ENCODE measurements around the gene NARS2. TPM values are rescaled to one million over a fixed set of nuclear protein-coding genes. Genes with fewer than 3 reads are reported as not detected.

The NARS2 gene
- total RNA-seq, 4 donors from 2014 or later = 6.4 to 15.1 (median 10.4) TPM

DNA sequence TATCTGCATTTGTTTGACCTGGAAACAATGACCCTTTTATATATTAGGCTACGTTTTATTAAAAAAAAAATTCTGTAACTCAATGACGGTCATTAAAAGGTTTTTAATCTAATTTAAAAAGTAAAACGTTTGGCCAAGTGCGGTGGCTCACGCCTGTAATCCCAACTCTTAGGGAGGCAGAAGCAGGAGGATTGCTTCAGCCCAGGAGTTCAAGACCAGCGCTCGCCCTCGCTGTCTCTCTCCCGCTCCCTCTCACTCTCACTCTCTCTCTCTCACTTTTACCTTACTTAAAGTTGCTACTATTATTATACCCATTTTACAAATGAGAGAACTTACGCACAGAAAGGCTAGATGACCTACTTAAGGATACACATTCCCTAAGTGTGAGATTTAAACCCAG lies 814 bp upstream of the NARS2 start:
- in situ Hi-C loops (cut with MboI; ENCODE audit: low pct_ligation_motif_present in 1 of 4, low pct_unique_long_range_greater_than_20kb in 1 of 4, low sequenced_read_pairs in 3 of 4) = no loop called here
- 50 to 65% methylated on average over 9 to 10 of the region's 10 CpGs for WGBS, 2 donors (ENCODE audit: low coverage in 1 of 2)

DNA sequence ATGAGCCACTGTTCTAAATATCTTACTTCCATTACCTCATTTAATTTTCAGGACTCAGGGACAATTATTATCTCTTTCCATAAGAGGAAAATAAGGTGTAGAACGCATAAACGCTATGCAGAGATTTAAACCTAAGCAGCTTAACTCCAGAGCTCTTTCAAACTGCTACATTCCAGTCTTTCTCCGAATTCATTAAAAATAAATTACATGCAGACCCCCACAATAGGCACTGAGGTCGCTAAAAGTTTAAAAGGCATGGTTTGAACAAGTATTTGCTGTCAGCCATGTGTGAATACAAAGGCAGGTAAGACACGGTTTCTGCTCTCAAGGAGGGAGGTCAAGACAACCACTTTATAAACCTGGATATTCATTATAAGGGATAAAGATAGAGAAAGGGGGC lies 983 bp downstream of the NARS2 start:
- Histone ChIP-seq H3K4me3 (peak overlapping the region; percentile 53 to 91 (median 66)), H3K27ac (peak overlapping the region in 3 of 4 donors; percentile 80 to 88 (median 86)), H3K4me1 (peaks cover 6 to 17% (median 8%) of the 10 kb centered on the region in 4 donors), H3K27me3 (no peaks in the 10 kb centered on the region), H3K36me3 (no peaks in the 10 kb centered on the region), H3K9me3 (no peaks in the 10 kb centered on the region)
- in situ Hi-C loops (cut with MboI; ENCODE audit: low pct_ligation_motif_present in 1 of 4, low pct_unique_long_range_greater_than_20kb in 1 of 4, low sequenced_read_pairs in 3 of 4) (loop anchor here in 2 of 4 donors (25.0 kb wide), 2 partner anchors 336 to 436 kb away; partner anchors contain the start of gene ALG8 (in 2 of the 2)), intact Hi-C loops (cut with DNase I; ENCODE audit: low total_unique reads) (no loop called here)
- 8% methylated on average over 5 of the region's 5 CpGs for WGBS, 2 donors (ENCODE audit: low coverage in 1 of 2)
- TF ChIP-seq POLR2AphosphoS5 (IDR thresholded peaks at IDR 0.05) = no peak
- TF ChIP-seq EP300 (IDR thresholded peaks at IDR 0.05; ENCODE audit: low read depth) = no peak
- no peak for TF ChIP-seq CTCF (IDR thresholded peaks at IDR 0.05)
- no peak for TF ChIP-seq POLR2A (IDR thresholded peaks at IDR 0.05)
- DNase-seq = no peak

More for the DNA sequence above, 814 bp upstream of the NARS2 start:
- H3K27me3 ChIP-seq = no peaks in the 10 kb centered on the region
- TF ChIP-seq POLR2AphosphoS5 (IDR thresholded peaks at IDR 0.05) = no peak
- H3K4me1 ChIP-seq = peaks cover 6 to 17% (median 8%) of the 10 kb centered on the region in 4 donors
- DNase-seq = no peak
- no peaks in the 10 kb centered on the region for H3K9me3 ChIP-seq
- intact Hi-C loops (cut with DNase I; ENCODE audit: low total_unique reads) = no loop called here
- peak overlapping the region in 3 of 4 donors; percentile 62 to 91 (median 70) for H3K4me3 ChIP-seq
- no peaks in the 10 kb centered on the region for H3K36me3 ChIP-seq
- H3K27ac ChIP-seq = peak overlapping the region; percentile 80 to 88 (median 84)

DNA sequence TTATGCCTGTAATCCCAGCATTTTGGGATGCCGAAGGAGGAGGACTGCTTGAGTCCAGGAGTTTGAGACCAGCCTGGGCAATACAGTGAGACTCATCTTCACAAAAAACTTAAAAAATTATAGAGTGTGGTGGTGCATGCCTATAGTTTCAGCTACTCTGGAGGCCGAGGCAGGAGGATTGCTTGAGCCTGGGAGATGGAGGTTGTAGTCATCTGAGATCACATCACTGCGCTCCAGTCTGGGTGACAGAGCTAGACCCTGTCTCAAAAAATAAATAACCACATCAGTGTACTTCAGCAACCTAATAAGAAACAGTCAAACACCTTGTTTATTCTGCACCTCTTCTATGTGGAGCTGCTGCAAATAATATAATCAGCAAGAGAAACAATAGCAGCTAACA lies 1.4 kb downstream of the NARS2 start:
- no peak overlapping the region for H3K27ac ChIP-seq
- peaks cover 6 to 17% (median 8%) of the 10 kb centered on the region in 4 donors for H3K4me1 ChIP-seq
- TF ChIP-seq POLR2AphosphoS5 (IDR thresholded peaks at IDR 0.05) (no peak), POLR2A (IDR thresholded peaks at IDR 0.05) (no peak), EP300 (IDR thresholded peaks at IDR 0.05; ENCODE audit: low read depth) (no peak), CTCF (IDR thresholded peaks at IDR 0.05) (no peak)
- peak overlapping the region in 2 of 4 donors; percentile 70 to 91 for H3K4me3 ChIP-seq
- H3K27me3 ChIP-seq = no peaks in the 10 kb centered on the region
- no peak for DNase-seq
- 82 to 100% methylated on average over 1 to 3 of the region's 3 CpGs for WGBS, 2 donors (ENCODE audit: low coverage in 1 of 2)
- in situ Hi-C loops (cut with MboI; ENCODE audit: low pct_ligation_motif_present in 1 of 4, low pct_unique_long_range_greater_than_20kb in 1 of 4, low sequenced_read_pairs in 3 of 4) (loop anchor here in 2 of 4 donors (25.0 kb wide), 2 partner anchors 336 to 436 kb away; partner anchors contain the start of gene ALG8 (in 2 of the 2)), intact Hi-C loops (cut with DNase I; ENCODE audit: low total_unique reads) (no loop called here)
- no peaks in the 10 kb centered on the region for H3K9me3 ChIP-seq
- H3K36me3 ChIP-seq = no peaks in the 10 kb centered on the region

DNA sequence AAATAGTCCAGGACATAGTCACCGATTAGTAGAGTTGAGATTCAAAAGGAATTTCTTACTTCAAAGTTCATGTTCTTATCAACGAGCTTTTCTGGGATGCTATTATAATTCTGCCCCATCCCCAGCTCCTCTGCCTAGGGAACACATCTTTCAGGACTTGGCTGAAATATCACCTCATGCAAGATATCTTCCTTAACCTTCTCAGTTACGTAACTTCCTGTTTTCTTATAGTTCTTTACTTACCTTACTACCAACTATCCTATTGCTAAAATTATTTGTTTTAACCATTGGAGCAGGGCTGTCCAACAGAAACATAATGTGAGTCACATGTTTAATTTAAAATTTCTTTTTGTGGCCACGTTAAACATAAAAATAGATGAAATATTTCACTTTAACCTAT lies 2.3 kb downstream of the NARS2 start:
- H3K4me1 ChIP-seq = peaks cover 6 to 17% (median 8%) of the 10 kb centered on the region in 4 donors
- no peak for TF ChIP-seq POLR2A (IDR thresholded peaks at IDR 0.05)
- TF ChIP-seq EP300 (IDR thresholded peaks at IDR 0.05; ENCODE audit: low read depth) = no peak
- TF ChIP-seq POLR2AphosphoS5 (IDR thresholded peaks at IDR 0.05) = no peak
- TF ChIP-seq CTCF (IDR thresholded peaks at IDR 0.05) = no peak
- no peaks in the 10 kb centered on the region for H3K27me3 ChIP-seq
- in situ Hi-C loops (cut with MboI; ENCODE audit: low pct_ligation_motif_present in 1 of 4, low pct_unique_long_range_greater_than_20kb in 1 of 4, low sequenced_read_pairs in 3 of 4) = loop anchor here in 2 of 4 donors (25.0 kb wide), 2 partner anchors 335 to 435 kb away; partner anchors contain the start of gene ALG8 (in 2 of the 2)
- H3K27ac ChIP-seq = no peak overlapping the region
- no peaks in the 10 kb centered on the region for H3K9me3 ChIP-seq
- no peak overlapping the region for H3K4me3 ChIP-seq
- intact Hi-C loops (cut with DNase I; ENCODE audit: low total_unique reads) = no loop called here
- WGBS, 2 donors (ENCODE audit: low coverage in 1 of 2) = 76 to 86% methylated on average over 4 of the region's 4 CpGs
- DNase-seq = no peak
- H3K36me3 ChIP-seq = no peaks in the 10 kb centered on the region

All from transverse colon (tissue), 4 donors.